Measurements from ENCODE around the gene LARGE1. TPM values are rescaled to one million over a fixed set of nuclear protein-coding genes. Genes with fewer than 3 reads are reported as not detected.

LARGE1 gene
- polyA plus RNA-seq (2011; rRNA removed) (5.4 and 8.5 TPM in 2 replicates), polyA minus RNA-seq (2011; rRNA and poly(A)+ RNA removed) (9.8 and 12.9 TPM in 2 replicates)

- TF ChIP-seq, protein P1, sequence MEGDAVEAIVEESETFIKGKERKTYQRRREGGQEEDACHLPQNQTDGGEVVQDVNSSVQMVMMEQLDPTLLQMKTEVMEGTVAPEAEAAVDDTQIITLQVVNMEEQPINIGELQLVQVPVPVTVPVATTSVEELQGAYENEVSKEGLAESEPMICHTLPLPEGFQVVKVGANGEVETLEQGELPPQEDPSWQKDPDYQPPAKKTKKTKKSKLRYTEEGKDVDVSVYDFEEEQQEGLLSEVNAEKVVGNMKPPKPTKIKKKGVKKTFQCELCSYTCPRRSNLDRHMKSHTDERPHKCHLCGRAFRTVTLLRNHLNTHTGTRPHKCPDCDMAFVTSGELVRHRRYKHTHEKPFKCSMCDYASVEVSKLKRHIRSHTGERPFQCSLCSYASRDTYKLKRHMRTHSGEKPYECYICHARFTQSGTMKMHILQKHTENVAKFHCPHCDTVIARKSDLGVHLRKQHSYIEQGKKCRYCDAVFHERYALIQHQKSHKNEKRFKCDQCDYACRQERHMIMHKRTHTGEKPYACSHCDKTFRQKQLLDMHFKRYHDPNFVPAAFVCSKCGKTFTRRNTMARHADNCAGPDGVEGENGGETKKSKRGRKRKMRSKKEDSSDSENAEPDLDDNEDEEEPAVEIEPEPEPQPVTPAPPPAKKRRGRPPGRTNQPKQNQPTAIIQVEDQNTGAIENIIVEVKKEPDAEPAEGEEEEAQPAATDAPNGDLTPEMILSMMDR (IDR thresholded peaks at IDR 0.05; ENCODE audit: insufficient read depth, low read depth, low read length): no peak
- no peak for DNase-seq (ENCODE audit: low read depth)
- Histone ChIP-seq H3K27me3 (ENCODE audit: control insufficient read depth, insufficient read depth, low read length) (no peaks in the 10 kb centered on the region; the same call in 1 of the 2 replicates), H3K4me3 (ENCODE audit: low read depth, low read length) (peak within 1 kb of the TSS; percentile 68), H3K36me3 (ENCODE audit: control insufficient read depth, insufficient read depth, low read length) (no peaks in the 10 kb centered on the region)
- CTCF ChIA-PET: interaction anchor here (0.6 to 4.8 kb wide), 4 partner anchors 9 to 454 kb away, joined by 3 to 24 read pairs (median 6); no protein-coding TSS in a partner anchor
- POLR2A ChIA-PET: no interaction called here
Observed at GRCh38 chr22:33920197-33920540, at the start of gene LARGE1. Gene LARGE1 (minus strand): TSS chr22:33920476.

DNA sequence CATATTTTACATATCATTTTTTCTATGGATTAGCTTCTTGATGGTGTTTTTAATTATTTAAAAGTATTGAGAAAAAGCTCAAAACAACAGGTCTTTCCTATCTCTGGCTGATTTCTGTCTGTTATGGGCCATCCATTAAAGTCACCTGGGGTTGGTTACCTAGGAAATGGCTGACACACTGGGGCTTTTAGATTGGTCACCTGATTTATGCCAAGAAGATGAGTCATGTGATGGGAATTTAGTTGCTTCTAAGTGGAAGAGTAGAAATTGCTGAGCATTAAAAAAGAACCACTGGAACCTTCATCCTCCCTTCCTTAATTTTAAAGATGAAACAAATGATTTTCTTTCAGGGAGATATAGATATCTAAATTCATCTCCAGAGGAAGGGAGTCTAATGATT, 48.8 kb upstream of the LARGE1 start:
- POLR2A ChIA-PET: no interaction called here
- Histone ChIP-seq H3K27me3 (ENCODE audit: control insufficient read depth, insufficient read depth, low read length) (no peaks in the 10 kb centered on the region), H3K36me3 (ENCODE audit: control insufficient read depth, insufficient read depth, low read length) (no peaks in the 10 kb centered on the region), H3K4me3 (ENCODE audit: low read depth, low read length) (no peak overlapping the region)
- TF ChIP-seq, protein P1 (IDR thresholded peaks at IDR 0.05; ENCODE audit: insufficient read depth, low read depth, low read length): no peak
- CTCF ChIA-PET: interaction anchor here (0.7 kb wide), 1 partner anchor 1026 kb away, joined by 7 read pairs; no protein-coding TSS in a partner anchor
- DNase-seq (ENCODE audit: low read depth): no peak

- Histone ChIP-seq H3K4me3 (ENCODE audit: low read depth, low read length) (no peak overlapping the region), H3K36me3 (ENCODE audit: control insufficient read depth, insufficient read depth, low read length) (no peaks in the 10 kb centered on the region), H3K27me3 (ENCODE audit: control insufficient read depth, insufficient read depth, low read length) (no peaks in the 10 kb centered on the region)
- ChIA-PET POLR2A (no interaction called here), CTCF (no interaction called here)
- DNase-seq (ENCODE audit: low read depth): no peak
- TF ChIP-seq, protein P1 (IDR thresholded peaks at IDR 0.05; ENCODE audit: insufficient read depth, low read depth, low read length): no peak
Observed at GRCh38 chr22:33964121-33964520, 43.8 kb upstream of the LARGE1 start.

- TF ChIP-seq, protein P1 (IDR thresholded peaks at IDR 0.05; ENCODE audit: insufficient read depth, low read depth, low read length): no peak
- Histone ChIP-seq H3K36me3 (ENCODE audit: control insufficient read depth, insufficient read depth, low read length) (no peaks in the 10 kb centered on the region), H3K27me3 (ENCODE audit: control insufficient read depth, insufficient read depth, low read length) (no peaks in the 10 kb centered on the region), H3K4me3 (ENCODE audit: low read depth, low read length) (no peak overlapping the region)
- no peak for DNase-seq (ENCODE audit: low read depth)
- POLR2A ChIA-PET: no interaction called here
- CTCF ChIA-PET: no interaction called here
Observed at GRCh38 chr22:33962409-33962808, 42.1 kb upstream of the LARGE1 start.

DNA sequence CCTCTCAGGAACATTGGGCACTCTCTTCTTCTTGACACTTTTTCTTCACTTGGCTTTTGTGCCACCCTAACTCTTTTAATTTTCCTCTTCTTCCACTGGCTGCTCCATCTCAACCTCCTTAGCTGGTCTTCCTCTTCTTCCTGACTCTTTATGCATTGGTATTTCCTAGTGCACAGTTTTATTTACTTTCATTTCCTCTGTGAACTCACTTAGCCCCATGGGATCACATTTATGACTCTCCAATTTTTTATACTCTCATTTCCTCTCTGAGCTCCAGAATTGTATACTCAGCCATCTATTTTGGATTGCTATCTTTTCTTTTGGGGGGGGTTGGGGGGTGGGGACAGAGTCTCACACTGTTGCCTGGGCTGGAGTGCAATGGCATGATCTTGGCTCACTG, 38.5 kb upstream of the LARGE1 start:
- CTCF ChIA-PET: no interaction called here
- Histone ChIP-seq H3K27me3 (ENCODE audit: control insufficient read depth, insufficient read depth, low read length) (no peaks in the 10 kb centered on the region), H3K36me3 (ENCODE audit: control insufficient read depth, insufficient read depth, low read length) (no peaks in the 10 kb centered on the region)

More for the DNA sequence above, 38.5 kb upstream of the LARGE1 start:
- H3K4me3 ChIP-seq (ENCODE audit: low read depth, low read length): no peak overlapping the region
- DNase-seq (ENCODE audit: low read depth): no peak
- TF ChIP-seq, protein P1 (IDR thresholded peaks at IDR 0.05; ENCODE audit: insufficient read depth, low read depth, low read length): no peak
- POLR2A ChIA-PET: no interaction called here

Data from BJ (cell line).